ENCODE results near the gene SLC16A2.
"Not testable (repeated sequence)": the region's sequence is repeated elsewhere in the genome, so short reads cannot be mapped to it uniquely, and the experiment has no call there.

SLC16A2 gene

DNA sequence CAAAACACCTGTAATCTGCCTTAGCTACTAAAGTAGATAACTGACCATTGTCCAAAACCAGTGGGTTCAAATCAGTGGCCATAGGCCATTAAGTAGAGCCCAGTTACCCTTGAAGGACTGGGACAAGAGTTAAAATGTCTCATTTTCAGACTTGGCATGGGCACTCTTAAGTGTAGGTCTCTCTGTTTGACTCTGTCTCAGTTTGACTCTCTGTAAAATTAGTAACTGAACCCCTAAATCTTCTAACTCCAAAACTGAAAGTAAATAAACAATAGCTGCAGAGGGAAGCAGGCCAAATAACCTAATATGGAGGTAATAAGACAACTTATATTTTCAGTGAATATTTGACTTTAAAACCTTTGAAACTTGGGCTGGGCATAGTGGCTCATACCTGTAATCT, 89.1 kb downstream of the SLC16A2 start:
- DNase-seq, result no peak

DNA sequence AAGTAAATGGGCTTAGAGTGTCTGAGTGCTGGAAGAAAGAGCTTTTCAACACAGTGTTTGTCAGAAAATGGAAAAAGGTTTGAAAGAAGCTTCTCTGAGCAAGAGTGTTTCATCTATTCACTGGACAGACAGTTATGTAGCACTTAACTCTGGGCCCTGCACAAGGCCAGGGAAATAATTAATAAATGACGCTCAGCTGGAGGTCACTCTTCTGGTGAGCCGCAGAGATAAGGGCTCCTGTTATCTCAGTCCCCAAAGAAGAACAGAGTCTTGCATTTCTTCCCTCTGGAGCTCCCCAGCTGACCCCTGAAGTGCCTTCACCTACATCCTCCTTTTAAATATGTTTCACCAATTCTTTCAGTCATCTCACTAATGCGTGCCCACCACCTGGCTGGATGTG, 90.4 kb downstream of the SLC16A2 start:
- no peak for DNase-seq

DNA sequence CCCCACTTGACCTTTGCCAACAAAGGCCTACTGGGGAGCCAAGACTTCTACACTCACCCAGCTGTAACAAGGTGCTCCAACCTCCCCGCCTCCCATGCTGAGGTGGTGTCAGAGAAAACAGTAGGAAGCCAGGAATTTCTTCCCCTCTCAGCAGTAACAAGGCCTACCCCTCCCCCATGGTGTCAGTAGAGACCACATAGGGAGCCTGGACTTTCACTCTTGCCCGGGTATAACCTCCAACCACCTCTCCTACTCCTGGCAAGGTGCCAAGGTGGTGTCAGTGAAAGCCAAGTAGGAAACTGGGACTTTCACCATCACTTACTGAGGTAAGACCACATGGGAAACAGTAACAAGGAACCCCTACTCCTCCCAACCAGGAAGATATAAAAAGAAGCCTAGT, 93.1 kb downstream of the SLC16A2 start:
- peak; percentile 4 for DNase-seq

DNA sequence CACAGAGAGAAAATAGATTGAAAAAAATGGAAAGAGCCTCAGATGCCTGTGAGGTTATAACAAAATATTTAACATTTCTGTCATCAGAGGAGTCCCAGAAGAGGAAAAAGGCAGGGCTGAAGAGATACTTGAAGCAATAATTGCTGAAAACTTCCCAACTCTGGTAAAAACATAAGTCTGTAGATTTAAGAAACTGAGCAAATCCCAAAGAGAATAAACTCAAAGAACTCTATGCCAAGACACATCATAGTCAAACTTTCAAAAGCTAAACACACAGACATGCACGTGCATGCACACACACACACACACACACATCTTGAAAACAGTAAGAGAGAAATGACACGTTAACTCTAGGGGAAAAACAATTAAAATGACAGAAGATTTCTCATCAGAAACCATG, 94.1 kb downstream of the SLC16A2 start:
- no peak for DNase-seq

DNA sequence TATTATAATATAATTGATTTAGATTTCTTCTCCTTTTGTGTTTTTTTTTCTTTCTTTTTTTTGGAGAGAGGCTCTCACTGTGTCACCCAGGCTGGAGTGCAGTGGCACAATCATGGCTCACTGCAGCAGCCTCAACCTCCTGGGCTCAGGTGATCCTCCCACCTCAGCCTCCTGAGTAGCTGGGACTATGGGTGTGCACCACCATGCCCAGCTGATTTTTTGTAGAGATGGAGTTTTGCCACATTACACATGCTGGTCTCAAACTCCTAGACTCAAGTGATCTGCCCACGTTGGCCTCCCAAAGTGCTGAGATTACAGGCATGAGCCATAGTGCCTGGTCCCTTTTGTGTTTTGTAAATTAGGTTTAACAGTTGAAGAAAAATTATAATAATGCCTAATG, 94.7 kb downstream of the SLC16A2 start:
- not testable (repeated sequence) for DNase-seq

DNA sequence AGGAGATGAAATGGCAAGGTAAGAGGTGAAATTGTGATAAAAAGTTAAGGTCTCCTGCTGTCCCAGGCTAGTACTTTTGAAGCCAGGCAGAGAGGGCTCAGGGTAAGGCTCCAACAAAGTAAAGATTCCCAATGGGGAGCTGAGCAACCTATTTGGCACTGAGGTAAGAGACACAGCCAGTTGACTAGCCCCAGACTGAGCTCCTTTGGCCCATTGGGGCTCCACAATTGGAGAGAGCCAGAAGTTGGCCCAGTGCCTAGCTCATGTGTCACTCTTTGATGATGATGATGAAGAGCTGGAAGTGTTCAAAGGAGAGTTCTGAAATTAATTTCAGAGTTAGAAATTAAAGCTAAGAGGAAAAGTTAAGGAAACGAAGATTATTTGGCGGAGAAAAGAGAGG, 98.6 kb downstream of the SLC16A2 start:
- no peak for DNase-seq

DNA sequence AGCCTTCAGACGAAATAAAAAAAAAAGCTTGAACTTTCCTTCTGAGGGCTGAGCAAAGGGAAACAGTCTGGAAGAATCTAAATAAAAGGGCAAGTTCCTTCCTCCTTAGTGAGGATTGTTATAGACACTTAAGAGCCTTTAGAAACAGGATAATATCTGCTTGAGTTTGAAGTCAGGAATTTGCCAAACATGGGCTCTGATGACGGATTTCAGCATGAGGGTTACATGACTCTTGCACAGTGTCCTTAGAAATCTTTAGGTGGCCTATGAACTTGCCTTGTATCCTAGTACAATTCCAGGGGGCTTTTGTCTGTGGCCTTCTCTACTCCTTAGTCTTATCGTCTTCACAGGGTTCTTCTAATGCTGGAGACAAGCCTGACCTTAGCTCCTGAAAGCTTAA, 99.0 kb downstream of the SLC16A2 start:
- no peak for DNase-seq

DNA sequence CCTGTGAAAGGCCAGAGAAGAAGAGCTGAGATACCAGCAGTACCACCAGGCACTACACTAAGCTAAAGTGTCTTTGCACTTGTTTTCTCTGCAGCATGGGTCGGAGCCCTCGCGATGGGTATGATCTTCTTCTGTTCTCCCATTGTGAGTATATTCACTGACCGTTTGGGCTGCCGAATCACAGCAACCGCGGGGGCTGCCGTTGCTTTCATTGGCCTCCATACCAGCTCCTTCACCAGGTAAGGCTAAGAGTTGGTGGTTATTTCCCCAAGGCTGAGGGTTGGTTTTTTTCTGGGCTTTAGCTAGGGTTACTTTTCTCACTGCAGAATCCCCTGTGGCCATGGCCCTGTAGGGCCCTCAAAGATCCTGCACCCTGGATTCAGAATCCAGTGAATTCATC, 99.6 kb downstream of the SLC16A2 start:
- DNase-seq, result no peak

DNA sequence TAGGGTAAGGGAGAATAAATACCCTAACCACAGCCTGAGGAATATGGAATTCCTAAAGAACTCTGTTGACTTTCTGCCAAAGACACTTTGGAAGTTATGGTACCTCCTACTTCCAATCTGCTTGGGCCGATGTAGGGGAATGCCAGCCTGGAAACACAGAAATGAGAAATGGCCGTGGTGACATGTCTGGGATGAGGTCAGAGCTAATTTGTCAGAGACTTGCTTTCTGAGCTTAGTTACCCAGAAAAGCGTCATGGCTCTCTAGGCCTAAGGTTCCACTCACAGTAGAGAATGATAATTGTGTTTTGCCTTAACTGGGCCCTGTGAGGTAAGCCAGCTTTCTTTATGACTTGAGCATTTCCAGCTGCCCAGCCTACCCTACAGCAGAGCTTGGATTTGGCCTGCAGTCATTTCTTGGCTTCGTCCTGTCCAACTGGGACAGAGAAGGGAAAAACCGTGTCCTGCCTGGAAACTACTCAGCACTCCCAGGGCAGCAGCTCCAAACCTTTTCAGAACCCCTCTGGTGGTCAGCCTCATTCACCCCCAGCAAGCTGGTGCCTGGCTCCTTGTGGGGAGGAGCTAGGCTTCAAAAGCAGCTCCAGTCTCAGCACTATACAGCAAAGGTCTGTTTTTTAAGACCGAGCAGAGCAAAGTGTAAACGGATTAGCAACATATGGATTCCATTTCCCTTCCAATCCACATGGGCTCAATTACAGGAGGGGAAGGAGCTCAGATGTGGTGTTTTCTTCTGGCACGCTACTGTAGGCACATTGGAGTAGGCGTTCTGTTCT, 100.9 kb downstream of the SLC16A2 start:
- no peak for DNase-seq

DNA sequence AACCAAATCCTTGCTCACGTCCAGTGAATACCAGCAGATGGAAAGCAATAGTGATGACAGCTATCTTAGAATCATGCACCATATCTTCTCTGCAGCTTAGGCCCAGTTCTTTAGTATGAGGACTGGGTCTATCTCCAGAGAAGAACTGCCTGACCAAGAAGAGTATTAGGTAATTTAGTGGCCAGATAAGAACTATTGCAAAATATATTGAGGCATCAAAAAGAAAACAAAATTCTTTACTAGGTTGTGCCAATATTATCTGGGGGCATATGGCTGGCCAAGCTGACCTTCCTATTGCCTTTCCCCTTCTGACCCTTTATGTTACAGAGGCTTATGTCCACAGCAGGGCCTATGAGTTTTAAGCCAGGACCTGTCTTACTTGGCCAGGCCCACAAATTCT, 101.9 kb downstream of the SLC16A2 start:
- no peak for DNase-seq

DNA sequence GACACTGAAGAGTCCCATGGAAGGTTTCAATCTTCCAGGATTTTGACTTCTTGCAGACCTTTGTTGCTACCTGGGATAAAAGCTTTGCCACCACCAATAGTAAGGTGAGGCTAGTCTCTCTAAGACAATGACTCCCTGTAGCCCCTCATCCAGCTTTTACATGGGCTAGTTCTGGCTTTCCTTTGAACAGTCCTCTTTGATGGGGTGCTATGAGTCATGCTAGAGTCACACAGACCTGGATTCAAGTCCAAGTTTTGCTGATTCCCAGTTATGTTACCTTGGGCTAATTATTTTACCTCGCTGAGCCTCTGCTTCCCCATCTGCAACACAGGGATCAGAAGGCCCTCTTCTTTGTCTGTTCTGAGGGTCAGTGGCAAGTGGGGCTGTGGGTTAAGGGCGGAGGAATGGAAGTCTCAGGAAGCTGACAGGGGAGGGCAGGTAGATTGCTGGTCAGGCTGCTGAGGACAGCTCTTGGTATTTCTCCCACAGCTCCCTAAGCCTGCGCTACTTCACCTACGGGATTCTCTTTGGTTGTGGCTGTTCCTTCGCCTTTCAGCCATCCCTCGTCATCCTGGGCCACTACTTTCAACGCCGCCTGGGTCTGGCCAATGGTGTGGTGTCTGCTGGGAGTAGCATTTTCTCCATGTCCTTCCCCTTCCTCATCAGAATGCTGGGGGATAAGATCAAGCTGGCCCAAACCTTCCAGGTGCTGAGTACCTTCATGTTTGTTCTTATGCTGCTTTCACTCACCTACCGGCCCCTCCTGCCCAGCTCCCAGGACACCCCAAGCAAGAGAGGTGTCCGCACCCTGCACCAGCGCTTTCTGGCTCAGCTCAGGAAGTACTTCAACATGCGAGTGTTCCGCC, 102.8 kb downstream of the SLC16A2 start:
- DNase-seq, result no peak

DNA sequence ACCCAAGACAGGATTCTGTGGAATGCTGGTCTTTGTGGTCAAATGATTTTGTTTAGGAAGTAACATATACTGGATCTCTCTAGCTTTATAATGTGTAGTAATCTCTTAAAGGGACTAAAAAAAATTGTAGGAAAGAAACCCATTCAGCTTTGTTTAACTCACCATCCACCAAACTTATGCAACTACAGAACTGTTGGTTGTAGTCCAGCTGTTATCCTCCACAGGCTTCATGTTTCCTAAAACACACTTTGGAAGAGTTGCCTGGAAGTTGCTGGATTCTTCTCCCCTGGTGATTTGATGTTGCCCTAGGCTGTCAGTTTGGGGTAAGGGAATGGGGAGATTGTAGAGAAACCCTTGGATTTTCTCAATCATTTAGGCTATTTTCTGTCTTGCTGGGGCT, 103.8 kb downstream of the SLC16A2 start:
- DNase-seq, result no peak

DNA sequence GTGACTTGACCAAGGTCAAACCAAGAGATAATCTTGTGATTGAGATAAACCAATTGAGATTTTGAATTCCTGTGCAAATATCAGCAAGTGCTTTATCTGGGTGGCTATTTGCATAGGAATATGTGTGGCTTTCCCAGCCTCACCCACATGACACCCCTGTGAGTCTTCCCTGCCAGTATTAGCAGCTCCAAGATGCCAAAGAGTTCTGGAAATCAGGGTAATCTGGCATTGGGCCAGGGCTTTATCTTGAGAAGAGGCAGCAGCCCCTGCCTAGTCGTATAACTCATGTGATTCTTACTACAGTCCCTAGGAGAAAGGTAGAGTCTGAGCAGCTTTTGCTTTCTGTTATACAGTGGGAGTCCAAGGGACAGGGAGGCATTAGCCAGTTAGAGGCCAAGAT, 105.5 kb downstream of the SLC16A2 start:
- no peak for DNase-seq

DNA sequence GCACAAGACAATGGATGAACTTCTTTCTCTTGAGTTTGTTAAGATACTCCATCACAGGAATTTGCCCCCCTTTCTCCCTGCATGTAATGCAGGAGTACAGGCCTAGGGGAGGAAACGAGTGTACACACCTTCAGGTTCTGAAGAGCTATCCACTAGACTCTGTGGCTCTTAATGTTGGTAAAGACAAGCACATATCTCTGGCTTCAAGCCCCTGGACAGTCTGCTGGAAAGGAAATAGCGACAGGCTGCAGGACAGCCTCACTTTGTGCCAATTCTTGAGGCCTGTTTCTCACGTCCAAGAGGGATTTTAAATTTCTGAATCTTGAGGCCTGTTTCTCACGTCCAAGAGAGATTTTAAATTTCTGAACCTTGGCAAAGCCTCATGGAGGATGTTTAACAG, 106.1 kb downstream of the SLC16A2 start:
- no peak for DNase-seq

DNA sequence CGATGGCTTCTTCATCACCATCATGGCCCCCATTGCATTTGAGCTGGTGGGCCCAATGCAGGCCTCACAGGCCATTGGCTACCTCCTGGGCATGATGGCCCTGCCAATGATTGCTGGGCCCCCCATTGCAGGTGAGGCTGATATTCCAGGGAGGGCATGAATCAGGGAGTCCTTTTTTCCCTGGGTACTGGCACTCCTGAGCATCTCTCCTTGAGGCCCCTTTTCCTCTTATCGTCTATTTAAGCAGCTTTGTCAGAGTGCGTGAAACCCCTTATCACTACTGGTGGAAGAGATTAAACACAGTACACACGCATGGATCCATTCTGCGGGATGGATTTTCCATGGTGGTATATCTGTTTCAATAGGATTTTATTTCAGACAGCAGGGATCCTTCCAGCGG, 108.0 kb downstream of the SLC16A2 start:
- no peak for DNase-seq

DNA sequence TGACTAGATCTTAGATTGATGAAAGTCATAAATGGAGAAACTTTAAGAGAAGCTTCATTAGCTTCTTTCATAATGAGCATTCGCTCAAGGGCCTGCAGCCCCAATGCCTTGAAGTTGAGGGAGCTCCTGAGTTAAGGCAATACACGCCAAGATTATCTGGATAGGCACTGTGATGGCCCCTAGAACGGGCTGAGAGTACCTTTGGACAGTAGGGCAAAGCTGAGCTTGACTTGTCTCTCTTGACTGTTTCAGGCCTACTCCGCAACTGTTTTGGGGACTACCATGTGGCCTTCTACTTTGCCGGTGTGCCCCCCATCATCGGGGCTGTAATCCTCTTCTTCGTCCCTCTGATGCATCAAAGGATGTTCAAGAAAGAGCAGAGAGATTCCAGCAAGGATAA, 109.8 kb downstream of the SLC16A2 start:
- DNase-seq, result no peak

DNA sequence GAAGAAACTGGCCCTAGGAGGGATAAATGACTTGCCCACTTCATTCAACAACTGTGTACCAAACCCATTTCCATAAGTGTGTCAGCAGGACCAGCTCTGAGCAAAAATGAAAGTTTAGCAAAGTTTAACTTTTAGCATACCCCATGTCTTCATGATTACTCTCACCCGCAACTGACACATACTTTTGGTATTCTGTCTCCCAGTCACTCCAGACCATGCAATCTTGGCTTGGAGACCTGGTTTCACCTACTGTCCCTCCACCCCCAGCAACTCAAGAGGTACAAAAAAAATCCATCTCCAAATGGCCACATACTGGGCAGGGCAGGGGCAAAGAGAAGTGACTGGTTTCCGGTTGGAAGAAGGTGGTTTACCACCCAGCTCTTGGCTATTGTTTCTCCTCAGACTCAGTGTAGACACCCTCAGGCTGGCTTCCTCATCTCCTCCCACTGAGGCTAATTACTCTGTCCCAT, 113.3 kb downstream of the SLC16A2 start:
- DNase-seq, result no peak

DNA sequence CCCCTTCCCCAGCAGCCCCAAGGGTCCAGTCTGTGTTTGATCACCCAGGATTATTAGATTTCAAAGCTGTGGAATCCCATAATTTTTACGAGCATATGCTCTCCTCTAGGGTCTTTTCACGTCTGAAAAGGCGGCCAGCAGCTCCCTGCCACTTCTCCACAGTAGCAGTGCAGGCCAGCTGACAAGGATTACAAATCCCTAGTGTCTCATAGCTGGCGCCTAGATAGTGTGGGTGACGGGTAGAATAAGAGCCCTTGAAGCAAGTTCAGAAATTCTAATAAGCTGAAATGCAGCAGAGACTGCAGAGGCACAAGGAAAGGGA, 113.8 kb downstream of the SLC16A2 start:
- no peak for DNase-seq

DNA sequence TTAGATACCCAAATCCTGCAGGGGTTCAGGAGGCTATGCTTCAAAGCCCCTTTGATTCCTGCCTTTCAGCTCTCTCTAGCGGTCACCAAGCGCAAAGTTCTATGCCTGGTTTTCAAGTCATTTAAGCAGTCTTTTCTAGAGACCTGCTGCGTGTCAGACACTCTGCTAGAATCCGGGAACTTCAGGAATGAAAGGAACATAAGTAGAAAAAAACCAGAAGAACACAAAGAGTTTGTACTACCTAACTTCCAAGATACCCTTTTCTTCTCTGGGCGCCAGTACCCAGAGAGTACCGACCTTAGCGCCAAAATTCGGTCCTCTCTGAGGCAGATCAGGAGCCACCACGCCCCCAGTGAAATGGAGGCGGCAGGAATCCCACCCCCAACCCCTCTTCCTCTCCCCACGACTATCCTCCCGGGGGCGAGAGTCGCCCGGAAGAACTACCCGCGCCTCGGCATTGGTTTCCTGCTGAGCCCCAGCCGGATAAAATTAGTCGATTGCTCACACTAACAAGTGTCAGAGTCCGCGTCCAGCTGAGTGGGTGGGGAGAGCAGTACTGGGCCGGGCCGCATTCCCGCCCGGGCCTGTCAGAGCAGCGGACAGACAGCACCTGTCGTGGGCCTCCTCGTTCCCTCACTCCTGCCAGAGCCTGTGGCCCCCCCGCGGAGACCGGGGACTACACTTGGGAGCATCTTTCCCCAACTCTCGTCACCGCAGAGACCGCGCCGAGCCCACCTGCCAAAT, 114.3 kb downstream of the SLC16A2 start:
- DNase-seq, result peak; percentile 22

DNA sequence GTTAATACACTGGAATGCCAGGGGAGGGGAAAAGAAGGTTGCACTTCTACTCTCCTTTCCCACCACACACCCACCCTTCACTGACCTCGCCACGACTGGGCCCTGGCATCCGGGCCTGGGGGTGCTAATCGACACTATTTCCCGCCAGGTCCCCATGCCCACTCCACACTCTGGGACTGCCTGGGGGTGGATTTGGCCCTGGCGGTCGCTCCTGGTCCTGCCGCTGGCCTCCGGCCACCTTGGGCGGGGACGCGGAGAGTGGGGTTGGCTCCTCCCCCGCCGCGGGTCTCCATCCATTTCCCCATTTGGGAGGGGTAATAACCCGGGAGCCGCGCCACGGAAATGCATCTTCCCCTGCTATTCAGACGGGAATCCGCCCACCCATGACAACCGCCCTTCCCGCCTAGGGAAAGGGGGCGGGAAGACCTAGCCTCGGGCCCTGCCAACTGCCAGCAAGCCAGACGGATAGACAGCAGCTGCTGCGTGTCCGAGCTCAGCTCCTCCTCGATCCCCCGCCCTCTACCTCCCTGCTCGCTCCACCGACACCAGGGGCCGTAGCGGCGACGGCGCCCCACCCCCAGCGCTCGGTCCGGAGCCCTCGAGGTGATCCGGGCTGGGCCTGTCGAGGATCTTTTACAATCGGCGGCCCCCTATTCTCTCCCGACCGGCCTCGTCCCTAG, 115.0 kb downstream of the SLC16A2 start:
- DNase-seq, result peak; percentile 59

DNA sequence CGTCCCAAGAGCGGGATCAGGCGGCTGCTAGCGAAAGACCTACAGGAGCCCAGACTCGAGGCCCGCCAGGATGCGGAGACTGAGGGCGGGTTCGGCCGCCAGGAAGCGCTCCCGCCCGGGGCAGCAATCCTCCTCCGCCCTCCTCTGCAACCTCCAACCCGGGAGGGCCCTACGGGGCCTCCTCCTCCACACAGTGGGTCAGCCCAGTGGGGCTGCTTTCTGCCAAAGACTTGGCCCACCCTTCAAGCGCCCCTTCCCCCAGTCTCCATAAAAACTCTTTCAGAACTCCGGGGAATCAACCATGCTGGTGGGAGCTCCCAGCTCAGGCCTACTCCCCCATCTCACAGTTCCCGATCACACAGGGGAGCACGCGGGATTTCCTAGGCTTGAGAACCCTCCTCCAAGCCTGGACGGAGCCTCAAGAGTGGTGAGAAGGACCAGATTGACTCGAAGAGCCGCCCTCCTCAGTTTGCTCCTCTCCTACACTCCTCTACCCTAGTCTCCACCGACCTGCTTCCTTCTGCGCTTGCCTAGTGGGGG, 115.6 kb downstream of the SLC16A2 start:
- DNase-seq, result no peak

DNA sequence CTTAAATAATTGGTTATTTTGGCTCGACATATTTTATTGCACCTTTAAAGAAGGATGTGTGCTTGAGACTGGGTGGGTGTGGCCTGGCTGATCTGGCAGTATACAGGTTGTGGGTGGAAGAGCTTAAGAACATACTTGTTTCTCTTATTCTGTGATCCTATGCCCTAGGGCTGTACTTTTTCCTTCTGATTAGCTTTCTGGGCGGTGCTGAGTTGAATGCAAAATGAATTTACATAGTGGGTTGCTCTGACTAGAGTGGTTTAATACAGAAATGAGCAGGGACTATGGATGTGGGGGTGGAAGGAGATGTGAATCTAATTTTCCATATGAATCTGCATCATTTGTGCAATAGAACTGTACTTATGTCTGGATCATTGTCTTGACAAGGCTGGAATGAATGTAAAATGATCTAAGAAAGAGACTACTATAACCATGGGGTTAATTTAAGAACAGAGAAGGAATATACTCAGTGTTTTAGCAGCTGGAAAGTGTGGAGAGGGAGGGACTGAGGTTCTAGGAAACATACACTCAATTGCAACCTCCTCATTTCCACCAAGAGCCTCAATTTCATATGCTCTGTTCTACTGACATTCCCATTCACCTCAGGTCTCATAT, 119.4 kb downstream of the SLC16A2 start:
- no peak for DNase-seq
